IMR-90 (cell line): ENCODE results near the gene PLCH1. TPM values are rescaled to one million over a fixed set of nuclear protein-coding genes. Genes with fewer than 3 reads are reported as not detected.

ENCODE experiments used
- ATAC-seq: fragments of 200-7000 bp; cut with Tn5 transposase; 2 replicates; pipeline ENCODE4 v1.9.1; 2020; ENCODE audit warnings: low read depth, mild to moderate bottlenecking, moderate library complexity
- BruUV-seq: library from RNA; stranded (reverse); fragments of 400-500 nt; replicated peaks from 2 replicates; lab custom pipeline; 2021; lab: Mats Ljungman, UMichigan
- CTCF ChIA-PET: fragments of 300-600 bp; formaldehyde crosslinking; extraction: SDS; loops from one replicate; lab custom pipeline; 2021; ENCODE audit warnings: antibody characterized with exemption; lab: Yijun Ruan, JAX
- POLR2A ChIA-PET: fragments of 300-600 bp; sonication (Branson Sonifier 250); formaldehyde crosslinking; loops from one replicate; lab custom pipeline; 2022; ENCODE audit warnings: antibody characterized with exemption; ENCODE audit not compliant: unreplicated experiment; lab: Charles Lee
- DNase-seq: peaks from one replicate; pipeline ENCODE4 v3.0.0; 2013
- H2AFZ ChIP-seq: replicated peaks from 2 replicates; pipeline ENCODE3; 2013; ENCODE audit warnings: low read length, mild to moderate bottlenecking; ENCODE audit not compliant: poor library complexity
- H2AK5ac ChIP-seq: 2 replicates; pipeline ENCODE4 v1.6.1; 2013; ENCODE audit warnings: low read depth, low read length, inconsistent platforms
- H2AK9ac ChIP-seq: replicated peaks from 2 replicates; pipeline ENCODE3; 2013; ENCODE audit warnings: mild to moderate bottlenecking, low read depth, low read length, moderate library complexity; ENCODE audit not compliant: poor library complexity
- H2BK120ac ChIP-seq: 2 replicates; pipeline ENCODE4 v1.6.1; 2013; ENCODE audit warnings: low read depth, low read length, inconsistent platforms
- H2BK15ac ChIP-seq: 3 replicates; pipeline ENCODE4 v1.6.1; 2013; ENCODE audit warnings: low read depth, low read length, inconsistent platforms
- H2BK20ac ChIP-seq: 2 replicates; pipeline ENCODE4 v1.6.1; 2013; ENCODE audit warnings: low read depth, mild to moderate bottlenecking, inconsistent platforms, low read length, moderate library complexity
- H2BK5ac ChIP-seq: 2 replicates; pipeline ENCODE4 v1.6.1; 2013; ENCODE audit warnings: mild to moderate bottlenecking, low read depth, low read length, inconsistent platforms; ENCODE audit not compliant: poor library complexity, severe bottlenecking
- H3K14ac ChIP-seq: replicated peaks from 2 replicates; pipeline ENCODE4 v1.6.1; 2013; ENCODE audit warnings: low read depth, low read length, inconsistent platforms
- H3K18ac ChIP-seq: 2 replicates; pipeline ENCODE4 v1.6.1; 2013; ENCODE audit warnings: low read depth, low read length, control low read depth
- H3K23ac ChIP-seq: 2 replicates; pipeline ENCODE4 v1.6.1; 2013; ENCODE audit warnings: low read depth, low read length, inconsistent platforms
- H3K27ac ChIP-seq: 2 replicates; pipeline ENCODE4 v1.5.1; 2013; ENCODE audit warnings: mild to moderate bottlenecking, control low read depth, low read length; ENCODE audit not compliant: insufficient read depth
- H3K27me3 ChIP-seq: 2 replicates; pipeline ENCODE4 v1.6.1; 2013; ENCODE audit warnings: low read length; ENCODE audit not compliant: control insufficient read depth, insufficient read depth
- H3K36me3 ChIP-seq: 2 replicates; pipeline ENCODE4 v1.6.1; 2013; ENCODE audit warnings: low read length, mixed read lengths; ENCODE audit not compliant: control insufficient read depth, insufficient read depth
- H3K4ac ChIP-seq: 2 replicates; pipeline ENCODE4 v1.6.1; 2013; ENCODE audit warnings: low read depth, low read length, inconsistent platforms
- H3K4me1 ChIP-seq: 2 replicates; pipeline ENCODE4 v1.6.1; 2013; ENCODE audit warnings: low read length, mixed read lengths; ENCODE audit not compliant: control insufficient read depth, insufficient read depth
- H3K4me2 ChIP-seq: 2 replicates; pipeline ENCODE4 v1.6.1; 2013; ENCODE audit warnings: low read depth, mild to moderate bottlenecking, control low read depth, low read length, moderate library complexity
- H3K4me3 ChIP-seq: 2 replicates; pipeline ENCODE4 v1.5.1; 2013; ENCODE audit warnings: low read depth, mild to moderate bottlenecking, control low read depth, low read length, moderate library complexity; ENCODE audit not compliant: insufficient read depth
- H3K56ac ChIP-seq: 2 replicates; pipeline ENCODE4 v1.6.1; 2013; ENCODE audit warnings: low read length, inconsistent platforms; ENCODE audit not compliant: insufficient read depth; ENCODE audit errors: extremely low read depth
- H3K79me1 ChIP-seq, 2 experiments: 2 replicates each; pipeline ENCODE4 v1.6.1; 2013; ENCODE audit warnings: low read length in 2 of 2, inconsistent platforms in 1 of 2, low read depth in 1 of 2
- H3K9ac ChIP-seq: 2 replicates; pipeline ENCODE4 v1.6.1; 2013; ENCODE audit warnings: low read depth, low read length, control low read depth
- H3K9me1 ChIP-seq: 2 replicates; pipeline ENCODE4 v1.6.1; 2013; ENCODE audit warnings: low read length, inconsistent platforms; ENCODE audit not compliant: insufficient read depth
- H3K9me3 ChIP-seq: 2 replicates; pipeline ENCODE4 v1.6.1; 2013; ENCODE audit warnings: low read length; ENCODE audit not compliant: control insufficient read depth, insufficient read depth
- H4K20me1 ChIP-seq: 2 replicates; pipeline ENCODE4 v1.6.1; 2013; ENCODE audit warnings: low read length, inconsistent platforms; ENCODE audit not compliant: insufficient read depth
- H4K5ac ChIP-seq: 2 replicates; pipeline ENCODE4 v1.6.1; 2013; ENCODE audit warnings: mild to moderate bottlenecking, low read depth, low read length, control low read depth
- H4K8ac ChIP-seq, 2 experiments: 2 replicates each; pipeline ENCODE4 v1.6.1; 2013; ENCODE audit warnings: low read depth in 2 of 2, low read length in 2 of 2, control low read depth in 1 of 2, inconsistent platforms in 1 of 2
- H4K91ac ChIP-seq: 2 replicates; pipeline ENCODE4 v1.6.1; 2013; ENCODE audit warnings: low read depth, low read length, inconsistent platforms; ENCODE audit not compliant: insufficient read depth
- BHLHE40 ChIP-seq: fragments of 150-350 bp; IDR thresholded peaks from 2 replicates; pipeline ENCODE4 v1.6.1; 2016; ENCODE audit warnings: mild to moderate bottlenecking, low read depth, low read length
- CEBPB ChIP-seq: IDR thresholded peaks from 2 replicates; pipeline ENCODE4 v1.6.1; 2012; ENCODE audit warnings: low read depth, low read length, improper control_type of control experiment
- CHD1 ChIP-seq: IDR thresholded peaks from 2 replicates; pipeline ENCODE4 v1.6.1; 2012; ENCODE audit warnings: low read depth, low read length, improper control_type of control experiment
- CTCF ChIP-seq: conservative IDR thresholded peaks from 2 replicates; pipeline ENCODE4 v1.5.1; 2012; ENCODE audit warnings: mild to moderate bottlenecking, low read depth, low read length, improper control_type of control experiment
- ELK1 ChIP-seq: fragments of 150-350 bp; IDR thresholded peaks from 2 replicates; pipeline ENCODE4 v1.6.1; 2016; ENCODE audit warnings: low read depth, mild to moderate bottlenecking, low read length, moderate library complexity, borderline replicate concordance
- FOS ChIP-seq: fragments of 150-350 bp; IDR thresholded peaks from 2 replicates; pipeline ENCODE4 v1.6.1; 2016; ENCODE audit warnings: low read depth, low read length
- MAFK ChIP-seq: IDR thresholded peaks from 2 replicates; pipeline ENCODE4 v1.6.1; 2012; ENCODE audit warnings: low read depth, low read length, improper control_type of control experiment
- MAZ ChIP-seq: IDR thresholded peaks from 2 replicates; pipeline ENCODE4 v1.6.1; 2012; ENCODE audit warnings: low read depth, mild to moderate bottlenecking, low read length, improper control_type of control experiment, moderate library complexity, borderline replicate concordance
- MXI1 ChIP-seq: IDR thresholded peaks from 2 replicates; pipeline ENCODE4 v1.6.1; 2012; ENCODE audit warnings: low read depth, mild to moderate bottlenecking, low read length, moderate library complexity, borderline replicate concordance
- NFE2L2 ChIP-seq: fragments of 150-350 bp; IDR thresholded peaks from 2 replicates; pipeline ENCODE4 v1.6.1; 2016; ENCODE audit warnings: low read depth, mild to moderate bottlenecking, low read length
- POLR2A ChIP-seq: IDR thresholded peaks from 2 replicates; pipeline ENCODE4 v1.6.1; 2012; ENCODE audit warnings: mild to moderate bottlenecking, low read depth, low read length
- RAD21 ChIP-seq: IDR thresholded peaks from 2 replicates; pipeline ENCODE4 v1.6.1; 2012; ENCODE audit warnings: low read length, improper control_type of control experiment
- RCOR1 ChIP-seq: IDR thresholded peaks from 2 replicates; pipeline ENCODE4 v1.6.1; 2012; ENCODE audit warnings: mild to moderate bottlenecking, low read length, improper control_type of control experiment; ENCODE audit not compliant: insufficient replicate concordance
- RFX5 ChIP-seq: IDR thresholded peaks from 2 replicates; pipeline ENCODE4 v1.8.0; 2012; ENCODE audit warnings: low read depth, mild to moderate bottlenecking, low read length, moderate library complexity
- SMC3 ChIP-seq: fragments of 150-350 bp; IDR thresholded peaks from 2 replicates; pipeline ENCODE4 v1.6.1; 2016; ENCODE audit warnings: low read depth, mild to moderate bottlenecking, antibody characterized with exemption, low read length, moderate library complexity
- USF2 ChIP-seq: fragments of 150-350 bp; IDR thresholded peaks from 2 replicates; pipeline ENCODE4 v1.6.1; 2017; ENCODE audit warnings: mild to moderate bottlenecking, antibody characterized with exemption, low read length, low read depth
- dilution Hi-C: fragments of 300-500 bp; cut with HindIII; formaldehyde crosslinking; loops from one replicate; pipeline ENCODE4 v1.14.3; 2018; ENCODE audit warnings: low sequenced_read_pairs; ENCODE audit not compliant: unreplicated experiment
- in situ Hi-C: fragments of 300-500 bp; cut with MboI; formaldehyde crosslinking; loops from 3 replicates; pipeline ENCODE4 v1.14.3; 2019; ENCODE audit warnings: low sequenced_read_pairs, inconsistent platforms, mixed read lengths
- intact Hi-C: fragments of 100-400 bp; cut with micrococcal nuclease; formaldehyde crosslinking; loops from 2 replicates; pipeline ENCODE4 v1.10.0; 2022
- polyA plus RNA-seq, 3 experiments: library from polyadenylated mRNA; depleted of rRNA; stranded (reverse); fragments of >200 nt; gene quantifications; 2 replicates each; pipeline ENCODE4 v1.2.3, GENCODE V29; 2012; ENCODE audit warnings: low replicate concordance in 1 of 3
- total RNA-seq: library from RNA; depleted of rRNA; stranded (reverse); fragments of >200 nt; gene quantifications from 2 replicates; pipeline ENCODE4 v1.2.3, GENCODE V29; 2012

Gene PLCH1
- total and polyA plus RNA-seq, 2 of the 4 experiments (the other 2 are of a cell fraction), result not detected

DNA sequence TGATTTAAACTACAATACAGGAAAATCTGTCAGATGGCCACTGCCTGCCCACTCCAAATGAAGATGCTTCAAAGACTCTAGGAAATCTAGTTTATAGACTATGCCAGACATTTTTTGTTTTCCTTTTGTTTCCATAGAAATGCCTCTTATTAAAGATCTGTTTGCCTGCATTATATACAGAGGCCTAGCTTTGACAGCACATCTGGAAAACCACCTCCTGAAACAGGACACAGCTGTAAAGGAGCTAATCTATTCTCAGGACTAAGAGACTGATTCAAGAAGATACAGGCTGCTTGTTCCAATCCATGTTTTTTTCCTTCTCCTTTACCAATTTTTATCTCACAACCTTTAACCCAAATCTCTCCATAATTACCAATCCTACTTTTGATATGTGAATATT lies 376.1 kb downstream of the PLCH1 start:
- H3K23ac ChIP-seq, result no peak overlapping the region
- H2BK5ac ChIP-seq, result no peak overlapping the region
- no peaks in the 10 kb centered on the region for H3K27me3 ChIP-seq
- H2AK5ac ChIP-seq, result no peak overlapping the region
- in situ Hi-C loops (no loop called here), dilution Hi-C loops (no loop called here), intact Hi-C loops (no loop called here)
- POLR2A ChIA-PET, result no interaction called here
- no peaks in the 10 kb centered on the region for H4K20me1 ChIP-seq
- no peaks in the 10 kb centered on the region for H3K9me1 ChIP-seq
- no peak overlapping the region for H4K91ac ChIP-seq
- CTCF ChIA-PET, result no interaction called here
- no peak overlapping the region for H3K4me3 ChIP-seq
- no peaks in the 10 kb centered on the region for H3K4me1 ChIP-seq
- H2BK120ac ChIP-seq, result no peak overlapping the region
- no peak for ATAC-seq
- H3K79me1 ChIP-seq, result no peaks in the 10 kb centered on the region
- TF ChIP-seq MAFK, result no peak
- TF ChIP-seq CTCF, result no peak
- no peak for TF ChIP-seq ELK1
- no peak for TF ChIP-seq RAD21
- no peak for TF ChIP-seq RFX5
- TF ChIP-seq MAZ, result no peak
- TF ChIP-seq USF2, result no peak
- no peak for TF ChIP-seq SMC3
- no peak for TF ChIP-seq POLR2A
- TF ChIP-seq CHD1, result no peak
- no peak for TF ChIP-seq NFE2L2
- no peak for TF ChIP-seq FOS
- no peak for TF ChIP-seq CEBPB
- TF ChIP-seq BHLHE40, result no peak
- TF ChIP-seq RCOR1, result no peak
- TF ChIP-seq MXI1, result no peak
- no peak overlapping the region for H2AK9ac ChIP-seq
- H3K36me3 ChIP-seq, result no peaks in the 10 kb centered on the region
- H3K4ac ChIP-seq, result no peak overlapping the region
- H2BK15ac ChIP-seq, result no peak overlapping the region
- H3K56ac ChIP-seq, result no peak overlapping the region
- no peak overlapping the region for H2BK20ac ChIP-seq
- no peak overlapping the region for H3K4me2 ChIP-seq
- no peak overlapping the region for H3K9ac ChIP-seq
- H4K5ac ChIP-seq, result no peak overlapping the region
- no peak overlapping the region for H3K14ac ChIP-seq
- DNase-seq, result no peak
- no peak overlapping the region for H3K18ac ChIP-seq
- no peak overlapping the region for H3K27ac ChIP-seq
- no TSS peak for BruUV-seq
- no peaks in the 10 kb centered on the region for H3K9me3 ChIP-seq
- H2AFZ ChIP-seq, result no peak overlapping the region
- H4K8ac ChIP-seq, result no peak overlapping the region
